Ishikawa (cell line): Measurements from ENCODE around the gene OSMR.

ENCODE experiments used
- CEBPB ChIP-seq: IDR thresholded peaks from 2 replicates; pipeline ENCODE4 v1.6.1; 2012
- CREB1 ChIP-seq: IDR thresholded peaks from 2 replicates; pipeline ENCODE4 v1.6.1; 2012; ENCODE audit warnings: low read depth
- EGR1 ChIP-seq: IDR thresholded peaks from 2 replicates; pipeline ENCODE4 v1.6.1; 2012
- EP300 ChIP-seq: IDR thresholded peaks from 2 replicates; pipeline ENCODE4 v1.6.1; 2012; ENCODE audit warnings: borderline replicate concordance
- FOXM1 ChIP-seq: IDR thresholded peaks from 2 replicates; pipeline ENCODE4 v1.6.1; 2012; ENCODE audit warnings: low read depth, borderline replicate concordance
- MAX ChIP-seq: IDR thresholded peaks from 2 replicates; pipeline ENCODE4 v1.6.1; 2012
- NFIC ChIP-seq: IDR thresholded peaks from 2 replicates; pipeline ENCODE4 v1.6.1; 2012
- RAD21 ChIP-seq: IDR thresholded peaks from 2 replicates; pipeline ENCODE4 v1.6.1; 2012; ENCODE audit warnings: low read depth
- TAF1 ChIP-seq: IDR thresholded peaks from 2 replicates; pipeline ENCODE4 v1.6.1; 2012; ENCODE audit warnings: low read depth, mild to moderate bottlenecking
- TCF12 ChIP-seq: IDR thresholded peaks from 2 replicates; pipeline ENCODE4 v1.6.1; 2012; ENCODE audit warnings: low read depth
- TEAD4 ChIP-seq: IDR thresholded peaks from 2 replicates; pipeline ENCODE4 v1.6.1; 2012
- USF1 ChIP-seq: IDR thresholded peaks from 2 replicates; pipeline ENCODE4 v1.6.1; 2012
- YY1 ChIP-seq: IDR thresholded peaks from 2 replicates; pipeline ENCODE4 v1.6.1; 2012; ENCODE audit warnings: low read depth
- ZBTB7A ChIP-seq: IDR thresholded peaks from 2 replicates; pipeline ENCODE4 v1.6.1; 2012; ENCODE audit warnings: low read depth
- TF ChIP-seq, protein P1 (sequence below): IDR thresholded peaks from 2 replicates; pipeline ENCODE4 v1.6.1; 2012; ENCODE audit warnings: low read depth, mild to moderate bottlenecking

OSMR gene

GRCh38 chr5:38948501-38948900, 102.7 kb downstream of the OSMR start:
- TF ChIP-seq EGR1 (no peak), NFIC (no peak), EP300 (no peak), MAX (no peak), CEBPB (no peak), TEAD4 (no peak), FOXM1 (no peak)

- TF ChIP-seq, protein P1, sequence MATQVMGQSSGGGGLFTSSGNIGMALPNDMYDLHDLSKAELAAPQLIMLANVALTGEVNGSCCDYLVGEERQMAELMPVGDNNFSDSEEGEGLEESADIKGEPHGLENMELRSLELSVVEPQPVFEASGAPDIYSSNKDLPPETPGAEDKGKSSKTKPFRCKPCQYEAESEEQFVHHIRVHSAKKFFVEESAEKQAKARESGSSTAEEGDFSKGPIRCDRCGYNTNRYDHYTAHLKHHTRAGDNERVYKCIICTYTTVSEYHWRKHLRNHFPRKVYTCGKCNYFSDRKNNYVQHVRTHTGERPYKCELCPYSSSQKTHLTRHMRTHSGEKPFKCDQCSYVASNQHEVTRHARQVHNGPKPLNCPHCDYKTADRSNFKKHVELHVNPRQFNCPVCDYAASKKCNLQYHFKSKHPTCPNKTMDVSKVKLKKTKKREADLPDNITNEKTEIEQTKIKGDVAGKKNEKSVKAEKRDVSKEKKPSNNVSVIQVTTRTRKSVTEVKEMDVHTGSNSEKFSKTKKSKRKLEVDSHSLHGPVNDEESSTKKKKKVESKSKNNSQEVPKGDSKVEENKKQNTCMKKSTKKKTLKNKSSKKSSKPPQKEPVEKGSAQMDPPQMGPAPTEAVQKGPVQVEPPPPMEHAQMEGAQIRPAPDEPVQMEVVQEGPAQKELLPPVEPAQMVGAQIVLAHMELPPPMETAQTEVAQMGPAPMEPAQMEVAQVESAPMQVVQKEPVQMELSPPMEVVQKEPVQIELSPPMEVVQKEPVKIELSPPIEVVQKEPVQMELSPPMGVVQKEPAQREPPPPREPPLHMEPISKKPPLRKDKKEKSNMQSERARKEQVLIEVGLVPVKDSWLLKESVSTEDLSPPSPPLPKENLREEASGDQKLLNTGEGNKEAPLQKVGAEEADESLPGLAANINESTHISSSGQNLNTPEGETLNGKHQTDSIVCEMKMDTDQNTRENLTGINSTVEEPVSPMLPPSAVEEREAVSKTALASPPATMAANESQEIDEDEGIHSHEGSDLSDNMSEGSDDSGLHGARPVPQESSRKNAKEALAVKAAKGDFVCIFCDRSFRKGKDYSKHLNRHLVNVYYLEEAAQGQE: no peak
- TF ChIP-seq CEBPB: no peak
- TF ChIP-seq ZBTB7A: no peak
- TF ChIP-seq YY1: no peak
- TF ChIP-seq EP300: no peak
- TF ChIP-seq EGR1: no peak
- no peak for TF ChIP-seq MAX
- no peak for TF ChIP-seq TAF1
- TF ChIP-seq FOXM1: no peak
- no peak for TF ChIP-seq RAD21
- no peak for TF ChIP-seq TCF12
- no peak for TF ChIP-seq NFIC
- TF ChIP-seq TEAD4: no peak
- no peak for TF ChIP-seq USF1
Observed at GRCh38 chr5:38953426-38954012, 107.7 kb downstream of the OSMR start.

- TF ChIP-seq CEBPB (no peak), TCF12 (no peak), YY1 (no peak), TEAD4 (no peak), USF1 (no peak), NFIC (no peak), MAX (no peak), EGR1 (no peak), EP300 (no peak), FOXM1 (no peak), ZBTB7A (no peak), TAF1 (no peak)
- TF ChIP-seq, protein P1: no peak
Observed at GRCh38 chr5:38961691-38962090, 115.9 kb downstream of the OSMR start.

DNA sequence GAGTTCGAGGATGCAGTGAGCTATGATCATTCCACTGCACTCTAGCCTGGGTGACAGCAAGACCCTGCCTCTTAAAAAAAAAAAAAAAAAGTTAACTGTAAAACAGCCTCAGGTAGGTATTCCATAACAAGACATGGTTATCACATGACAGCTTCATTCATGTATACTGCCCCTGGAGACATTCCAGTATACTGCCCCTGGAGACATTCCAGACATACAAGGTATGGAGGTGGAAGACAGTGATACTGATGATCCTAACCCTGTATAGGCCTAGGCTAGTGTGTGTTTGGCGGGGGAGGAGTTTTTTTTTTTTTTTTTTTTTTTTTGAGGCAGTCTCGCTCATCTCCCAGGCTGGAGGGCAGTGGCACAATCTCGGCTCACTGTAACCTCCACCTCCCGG, 122.9 kb downstream of the OSMR start:
- no peak for TF ChIP-seq TAF1
- no peak for TF ChIP-seq EP300
- TF ChIP-seq USF1: no peak
- TF ChIP-seq TCF12: no peak
- no peak for TF ChIP-seq YY1
- TF ChIP-seq MAX: no peak
- no peak for TF ChIP-seq RAD21
- TF ChIP-seq CEBPB: no peak
- TF ChIP-seq, protein P1: no peak
- no peak for TF ChIP-seq EGR1
- no peak for TF ChIP-seq FOXM1
- TF ChIP-seq ZBTB7A: no peak
- no peak for TF ChIP-seq CREB1
- no peak for TF ChIP-seq NFIC
- no peak for TF ChIP-seq TEAD4
